DMS153 treated with DMSO at 0.1 percent for 48 hours (cell line): ENCODE results near the gene CACNA1E.

ENCODE experiments used
- DNase-seq: peaks from one replicate; lab custom pipeline; 2025; ENCODE audit not compliant: unreplicated experiment; lab: John Stamatoyannopoulos, UW

The CACNA1E gene

DNA sequence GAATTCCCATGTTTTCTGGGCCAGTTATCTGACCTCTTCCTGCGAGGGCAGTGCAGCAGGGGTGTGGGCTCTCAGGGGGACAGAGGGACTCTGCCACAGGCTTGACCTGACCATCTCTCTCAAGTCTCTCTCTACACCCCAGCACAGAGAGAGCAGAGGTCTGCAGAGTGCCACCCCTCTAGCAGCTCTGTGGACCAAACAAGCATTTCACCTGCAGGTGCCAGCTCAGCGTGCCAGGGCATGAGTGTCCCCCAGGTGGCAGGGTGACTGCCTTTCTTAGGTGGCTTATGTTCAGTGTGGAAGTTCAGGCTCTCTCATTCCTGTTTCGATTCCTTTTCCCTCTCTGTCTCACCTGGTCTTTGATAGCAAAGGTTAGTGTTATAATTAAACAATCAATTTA is 191.3 kb downstream of the CACNA1E start:
- DNase-seq, result peak; percentile 17

DNA sequence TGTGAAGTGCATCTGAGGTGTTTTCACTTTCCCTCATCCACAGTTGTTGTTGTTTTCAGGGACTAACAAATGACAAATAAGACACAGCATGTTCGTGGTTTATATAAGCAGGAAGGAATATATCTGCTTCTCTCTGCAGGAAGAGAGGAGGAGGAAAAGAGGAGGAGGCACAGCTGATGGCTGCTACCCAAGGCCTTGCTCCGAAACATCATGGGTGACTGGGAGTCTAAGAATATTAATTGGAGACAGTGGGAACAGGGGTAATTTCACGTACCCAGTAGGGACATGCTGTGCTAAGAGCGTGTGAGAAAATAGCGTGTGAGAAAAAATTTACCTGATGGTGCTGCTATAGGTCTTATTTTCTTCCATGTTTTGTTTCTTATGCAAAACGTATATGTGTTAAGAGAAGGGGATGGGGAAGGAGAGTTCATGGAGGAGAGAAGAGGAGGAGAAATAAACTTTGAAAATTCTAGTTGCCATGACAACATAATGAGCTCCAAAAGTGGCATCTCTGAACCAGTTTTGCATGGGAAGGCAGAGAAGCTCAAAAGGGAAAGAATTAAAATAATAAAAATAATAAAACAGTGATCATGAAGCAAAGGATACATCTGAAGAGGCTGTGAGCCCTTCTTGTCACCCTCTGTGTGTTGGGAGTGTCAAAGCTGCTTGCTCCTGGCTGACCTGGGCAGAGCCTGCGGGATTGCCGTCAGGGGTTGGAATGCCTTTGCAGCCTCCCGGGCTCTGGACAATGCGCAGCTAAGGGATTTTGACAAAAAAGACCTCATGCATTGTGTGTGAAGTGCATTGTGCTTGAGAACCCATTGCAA is 192.0 kb downstream of the CACNA1E start:
- DNase-seq, result no peak

DNA sequence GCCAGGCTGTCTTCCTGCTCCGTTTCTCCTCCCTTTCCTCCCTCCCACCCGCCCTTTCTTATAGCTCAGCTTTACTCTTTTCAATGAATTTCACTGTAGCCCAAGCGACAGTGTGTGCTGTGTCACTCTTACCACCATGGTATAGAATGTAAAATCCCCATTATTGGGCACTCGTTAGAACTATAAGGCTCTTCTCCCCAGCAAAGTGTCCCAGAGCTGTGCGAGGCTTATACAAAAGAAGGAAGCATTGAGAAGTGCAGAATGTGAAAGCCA is 192.5 kb downstream of the CACNA1E start:
- DNase-seq, result no peak

DNA sequence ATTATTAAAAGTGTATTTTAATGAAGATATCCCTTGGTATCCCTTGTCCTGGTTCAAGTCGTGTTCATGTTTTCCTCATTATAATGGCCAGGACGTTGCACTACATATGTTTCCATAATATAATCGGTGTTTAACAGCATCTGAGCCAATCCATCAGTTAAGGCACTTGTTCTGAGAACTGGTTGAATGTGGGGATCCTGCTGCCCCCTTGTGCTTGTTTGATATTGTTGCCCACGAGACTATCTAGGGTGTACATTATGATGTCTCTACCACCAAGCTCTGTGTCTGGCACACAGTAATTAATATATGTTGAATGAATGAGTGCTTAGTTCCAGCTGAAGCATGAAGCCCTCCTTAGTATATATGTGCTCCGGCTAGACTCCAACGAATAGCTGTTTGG is 193.0 kb downstream of the CACNA1E start:
- peak; percentile 67 for DNase-seq

DNA sequence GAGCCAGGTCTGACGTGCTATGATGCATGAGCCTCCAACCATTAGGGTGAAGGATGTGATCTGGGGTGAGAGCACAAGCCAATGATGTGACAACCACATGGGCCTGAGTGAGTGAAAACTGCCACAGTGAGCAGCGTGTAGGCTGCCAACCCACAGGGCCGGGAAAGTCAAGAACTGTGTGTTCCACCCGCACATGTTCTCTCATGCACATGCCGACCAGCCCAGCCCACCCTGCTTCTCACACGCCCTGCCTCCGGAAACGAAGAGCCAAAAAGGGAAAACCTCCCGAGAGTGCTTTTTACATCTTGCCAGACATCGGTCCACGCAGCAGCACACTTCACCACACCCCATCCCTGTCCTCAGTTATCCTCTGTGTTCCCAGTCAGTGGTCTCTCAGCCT is 197.0 kb downstream of the CACNA1E start:
- DNase-seq, result no peak

DNA sequence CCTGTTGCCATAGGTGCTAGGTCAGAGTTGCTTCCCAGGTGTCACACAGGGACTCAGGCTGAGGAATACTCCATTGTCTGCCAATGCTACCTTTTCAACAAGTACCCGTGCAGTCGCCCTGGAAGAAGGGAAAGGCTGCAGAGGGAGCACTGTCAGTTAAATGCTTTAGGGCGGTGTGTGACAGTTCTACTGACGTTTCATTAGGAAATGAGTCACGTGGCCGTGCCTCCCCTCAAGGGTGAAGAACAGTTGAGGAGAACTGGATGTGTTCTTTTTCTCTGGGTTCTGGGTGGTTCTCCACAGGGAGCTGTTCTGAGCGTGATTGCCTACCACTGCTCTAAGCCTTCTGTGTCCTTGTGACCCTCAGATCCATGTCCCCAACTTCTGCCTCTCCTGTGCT is 197.6 kb downstream of the CACNA1E start:
- DNase-seq, result no peak

DNA sequence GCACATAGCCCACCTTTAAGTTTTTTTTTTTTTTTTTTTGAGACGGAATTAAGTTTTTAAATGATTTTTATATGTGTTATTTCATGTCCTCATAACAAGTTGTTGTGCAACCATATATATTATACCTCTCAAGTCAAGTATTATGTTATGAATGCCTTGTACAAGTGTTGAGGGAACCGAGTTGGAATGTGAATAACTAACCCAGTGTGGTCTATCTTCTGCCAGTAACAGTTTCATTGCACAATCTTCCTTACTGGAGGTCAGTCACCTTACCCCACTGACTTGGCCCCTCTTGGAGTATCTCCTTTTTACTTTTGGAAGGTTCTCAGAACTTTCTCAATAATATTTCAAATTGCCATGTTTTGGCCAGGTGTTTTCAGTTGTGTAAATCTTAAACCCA is 201.9 kb downstream of the CACNA1E start:
- DNase-seq, result no peak

DNA sequence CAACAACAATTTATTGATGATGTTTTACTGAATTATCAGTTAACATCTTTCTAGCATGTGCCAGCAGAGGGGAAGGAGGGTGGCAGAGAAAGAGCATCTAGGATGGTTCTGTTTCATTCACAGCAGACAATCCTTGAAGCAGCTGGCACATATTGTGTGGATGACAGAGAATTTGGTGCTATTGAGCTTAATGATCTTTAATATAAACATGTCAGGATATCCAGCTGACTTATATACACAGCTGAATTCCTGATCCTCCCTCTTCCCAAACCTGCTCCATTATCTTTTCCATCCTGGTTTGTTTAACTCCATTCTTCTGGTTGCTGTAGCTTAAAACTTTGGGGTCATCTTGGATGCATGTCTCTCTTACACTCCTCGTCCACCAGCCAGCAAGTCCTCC is 218.6 kb downstream of the CACNA1E start:
- DNase-seq, result no peak

DNA sequence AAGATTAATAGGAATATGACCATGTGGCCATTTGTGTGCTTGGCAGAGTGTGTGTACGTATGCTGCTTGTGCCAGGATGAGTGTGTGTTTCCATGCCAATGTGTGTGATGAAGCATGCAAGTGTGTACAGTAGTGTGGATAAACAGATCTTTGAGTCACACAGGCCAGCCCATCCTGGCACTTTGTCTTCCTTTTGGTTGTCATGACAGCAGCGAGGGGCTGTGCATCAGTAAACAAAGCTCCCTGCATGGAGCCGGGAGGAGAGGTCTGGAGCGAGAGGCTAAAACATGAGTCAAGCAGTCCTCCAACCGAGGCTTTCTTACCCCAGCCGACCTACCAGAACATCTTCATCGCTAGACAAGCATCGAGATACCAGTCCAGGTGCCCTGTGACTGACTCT is 221.2 kb downstream of the CACNA1E start:
- no peak for DNase-seq

DNA sequence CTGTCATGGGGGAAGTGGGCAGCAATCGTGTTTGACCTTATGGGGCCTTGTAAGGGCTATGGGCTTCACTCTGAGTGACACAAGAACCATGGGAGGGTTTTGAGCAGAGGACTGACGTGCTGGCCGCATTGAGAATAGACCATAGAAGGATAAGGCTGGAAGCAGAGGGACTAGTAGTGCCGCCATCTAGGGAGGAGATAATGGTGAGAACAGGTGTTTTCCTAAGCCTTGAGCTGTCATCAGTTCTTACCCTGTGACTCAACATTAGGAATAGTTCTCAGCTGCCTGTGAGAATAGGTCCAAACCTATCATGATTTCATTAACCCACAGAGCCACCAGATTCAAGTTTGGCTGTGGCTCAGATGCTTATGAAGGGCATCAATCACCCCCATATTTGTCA is 228.5 kb downstream of the CACNA1E start:
- no peak for DNase-seq

DNA sequence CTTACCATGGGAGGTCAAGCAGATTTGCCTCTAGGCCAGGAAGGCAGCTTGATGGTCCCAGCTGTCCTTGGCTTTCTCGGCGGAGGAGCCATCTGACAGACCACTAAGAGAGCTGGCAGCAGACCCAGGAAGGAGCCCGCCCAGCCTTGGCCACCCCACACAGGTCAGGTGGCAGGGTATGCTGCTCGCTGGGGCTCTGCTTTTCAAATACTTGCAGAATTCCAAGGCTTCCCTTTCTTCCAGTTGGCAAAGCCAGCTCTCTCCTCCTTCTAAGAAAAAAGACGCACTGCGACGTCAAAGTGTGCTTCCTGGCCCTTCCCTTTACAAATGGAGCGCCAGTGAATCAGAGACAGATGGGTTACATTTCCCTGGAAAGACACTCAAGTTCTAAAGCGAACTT is 229.4 kb downstream of the CACNA1E start:
- DNase-seq, result no peak

DNA sequence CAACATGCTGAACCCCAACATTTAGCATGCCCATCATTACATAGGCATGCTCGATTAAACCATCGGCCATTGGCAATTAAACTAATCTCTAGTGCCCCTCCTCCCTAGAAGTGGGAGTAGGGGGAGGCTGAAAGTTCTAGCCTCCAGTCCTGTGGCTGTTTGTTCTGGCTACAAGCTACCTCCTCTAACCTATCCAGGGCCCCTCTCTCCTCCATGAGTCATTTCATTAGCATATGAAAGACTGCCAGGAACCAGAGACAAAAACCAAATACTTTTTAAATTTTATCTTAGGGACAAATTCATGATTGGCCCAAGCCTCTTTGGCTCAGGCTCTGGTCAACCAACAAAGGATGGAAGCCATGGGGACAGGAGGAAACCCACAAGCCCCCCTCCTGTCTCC is 231.1 kb downstream of the CACNA1E start:
- DNase-seq, result no peak

DNA sequence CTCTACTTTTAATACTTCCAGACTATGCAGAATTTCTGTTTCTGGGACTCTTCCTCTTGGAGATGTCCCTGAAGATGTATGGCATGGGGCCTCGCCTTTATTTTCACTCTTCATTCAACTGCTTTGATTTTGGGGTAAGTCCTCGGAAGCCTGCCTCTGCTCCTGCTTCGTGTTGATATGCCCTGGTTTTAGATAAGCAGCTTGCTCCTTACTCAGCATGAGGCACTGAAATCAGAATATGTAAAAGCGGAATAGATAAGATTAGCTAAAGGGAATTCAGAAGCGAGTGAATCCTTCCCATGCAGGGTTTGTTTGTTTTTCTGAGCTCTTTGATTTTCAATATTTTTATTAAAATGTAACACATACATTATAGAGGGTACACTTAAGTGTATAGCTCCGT is 234.7 kb downstream of the CACNA1E start:
- no peak for DNase-seq

DNA sequence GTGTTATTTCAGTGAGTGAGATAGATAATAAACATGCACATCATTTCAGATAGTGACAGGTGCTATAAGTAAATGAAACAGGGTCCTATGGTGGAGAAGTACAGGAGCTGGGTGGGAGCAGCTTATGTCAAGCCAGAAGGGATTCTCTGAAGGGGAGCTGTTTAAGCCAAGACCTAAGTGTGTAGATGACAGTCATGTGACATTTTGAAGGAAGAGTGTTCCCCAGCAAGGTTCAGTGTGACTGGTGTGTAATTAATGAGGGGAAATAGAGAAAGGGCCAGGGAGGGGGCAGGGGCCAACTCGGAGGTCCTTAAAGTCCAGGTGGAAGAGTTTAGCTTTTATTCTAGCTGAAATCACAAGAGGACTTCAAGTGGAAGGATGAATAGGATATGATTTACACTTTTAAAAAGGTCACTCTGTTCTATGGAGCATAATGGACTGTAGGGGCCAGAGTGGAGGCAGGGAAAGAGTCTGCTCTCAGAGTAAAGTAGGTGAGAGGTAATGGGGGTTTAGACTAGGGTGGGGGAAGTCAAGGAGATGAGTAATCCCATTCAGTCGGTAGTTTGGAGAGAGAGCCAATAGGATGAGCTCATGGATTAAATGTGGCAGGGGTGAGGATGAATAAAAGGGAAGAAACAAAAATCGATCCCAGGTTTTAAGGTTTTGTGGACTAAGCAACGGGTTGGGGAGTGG is 243.1 kb downstream of the CACNA1E start:
- DNase-seq, result no peak

DNA sequence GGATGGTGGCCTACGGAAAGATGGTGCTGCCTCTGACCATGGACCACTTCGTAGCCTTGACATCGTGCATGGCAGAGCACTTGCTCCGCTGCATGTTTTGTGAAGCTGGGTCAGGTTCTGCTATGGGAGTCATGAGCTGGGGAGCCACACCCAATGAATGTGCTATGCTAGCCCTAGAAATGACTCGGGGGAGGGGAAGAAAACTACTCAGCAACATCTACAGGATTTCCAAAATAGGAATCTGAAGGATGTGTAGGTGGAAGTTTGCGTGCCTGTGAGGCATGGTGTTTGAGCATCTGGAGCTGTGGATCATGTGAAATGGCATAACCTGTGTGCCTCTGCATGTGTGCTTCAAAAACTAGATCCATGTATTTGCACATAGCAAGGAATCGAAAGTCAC is 247.3 kb downstream of the CACNA1E start:
- DNase-seq, result no peak

DNA sequence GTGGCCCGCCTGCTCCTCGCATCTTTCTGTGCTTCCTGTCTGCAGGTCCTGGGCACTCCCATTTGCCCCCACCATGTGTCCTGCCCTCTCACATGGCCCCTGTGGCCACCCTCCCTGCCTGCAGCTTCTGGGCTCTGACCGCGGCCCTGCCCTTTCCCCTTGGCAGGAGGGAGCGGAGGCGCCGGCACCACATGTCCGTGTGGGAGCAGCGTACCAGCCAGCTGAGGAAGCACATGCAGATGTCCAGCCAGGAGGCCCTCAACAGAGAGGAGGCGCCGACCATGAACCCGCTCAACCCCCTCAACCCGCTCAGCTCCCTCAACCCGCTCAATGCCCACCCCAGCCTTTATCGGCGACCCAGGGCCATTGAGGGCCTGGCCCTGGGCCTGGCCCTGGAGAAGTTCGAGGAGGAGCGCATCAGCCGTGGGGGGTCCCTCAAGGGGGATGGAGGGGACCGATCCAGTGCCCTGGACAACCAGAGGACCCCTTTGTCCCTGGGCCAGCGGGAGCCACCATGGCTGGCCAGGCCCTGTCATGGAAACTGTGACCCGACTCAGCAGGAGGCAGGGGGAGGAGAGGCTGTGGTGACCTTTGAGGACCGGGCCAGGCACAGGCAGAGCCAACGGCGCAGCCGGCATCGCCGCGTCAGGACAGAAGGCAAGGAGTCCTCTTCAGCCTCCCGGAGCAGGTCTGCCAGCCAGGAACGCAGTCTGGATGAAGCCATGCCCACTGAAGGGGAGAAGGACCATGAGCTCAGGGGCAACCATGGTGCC is 249.1 kb downstream of the CACNA1E start:
- DNase-seq, result no peak

DNA sequence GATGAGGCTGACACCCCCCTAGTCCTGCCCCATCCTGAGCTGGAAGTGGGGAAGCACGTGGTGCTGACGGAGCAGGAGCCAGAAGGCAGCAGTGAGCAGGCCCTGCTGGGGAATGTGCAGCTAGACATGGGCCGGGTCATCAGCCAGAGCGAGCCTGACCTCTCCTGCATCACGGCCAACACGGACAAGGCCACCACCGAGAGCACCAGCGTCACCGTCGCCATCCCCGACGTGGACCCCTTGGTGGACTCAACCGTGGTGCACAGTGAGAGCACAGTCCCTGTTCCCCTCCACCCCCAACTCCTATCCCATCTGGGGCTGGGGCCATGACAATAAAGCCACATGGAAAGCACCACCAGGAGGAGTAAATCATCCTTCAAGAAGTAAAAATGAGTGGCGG is 250.2 kb downstream of the CACNA1E start:
- DNase-seq, result no peak

DNA sequence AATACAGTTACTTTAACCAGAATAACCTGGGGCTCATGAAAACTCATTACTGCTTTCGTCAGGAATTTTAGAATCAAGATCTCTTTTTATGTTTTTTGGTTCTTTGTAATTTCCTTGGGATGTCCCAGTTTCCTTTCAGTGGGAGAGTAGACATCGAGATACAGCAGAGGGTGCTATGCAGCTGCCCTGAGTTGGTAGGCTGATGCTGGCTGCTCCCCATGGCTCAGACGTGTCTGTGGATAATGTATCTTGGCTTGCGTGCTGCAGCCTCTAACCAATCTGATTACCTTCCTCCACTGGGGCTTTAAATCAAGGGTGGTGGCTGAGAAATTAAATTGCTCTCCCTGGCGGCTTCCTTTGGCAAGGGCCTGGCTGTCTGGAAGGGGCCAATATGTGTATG is 253.7 kb downstream of the CACNA1E start:
- no peak for DNase-seq

DNA sequence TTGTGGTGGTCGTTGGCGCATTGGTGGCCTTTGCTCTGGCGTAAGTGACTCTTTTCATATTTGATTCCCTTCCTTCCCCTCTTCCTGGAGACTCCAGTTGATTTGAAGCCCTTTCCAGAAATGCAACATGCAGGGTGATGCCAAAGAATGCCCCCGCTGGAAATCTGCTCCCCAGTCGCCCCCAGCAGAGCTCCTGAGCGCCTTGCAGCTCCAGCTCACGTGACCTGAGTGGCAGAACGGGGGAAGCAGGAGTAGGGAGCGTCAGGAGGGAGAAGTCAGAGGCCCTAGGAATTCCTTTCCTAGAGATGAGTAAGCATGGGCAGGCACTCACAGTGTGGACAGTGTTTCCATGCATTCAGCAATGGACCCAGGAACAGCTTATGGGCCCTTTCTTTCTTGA is 255.9 kb downstream of the CACNA1E start:
- no peak for DNase-seq

DNA sequence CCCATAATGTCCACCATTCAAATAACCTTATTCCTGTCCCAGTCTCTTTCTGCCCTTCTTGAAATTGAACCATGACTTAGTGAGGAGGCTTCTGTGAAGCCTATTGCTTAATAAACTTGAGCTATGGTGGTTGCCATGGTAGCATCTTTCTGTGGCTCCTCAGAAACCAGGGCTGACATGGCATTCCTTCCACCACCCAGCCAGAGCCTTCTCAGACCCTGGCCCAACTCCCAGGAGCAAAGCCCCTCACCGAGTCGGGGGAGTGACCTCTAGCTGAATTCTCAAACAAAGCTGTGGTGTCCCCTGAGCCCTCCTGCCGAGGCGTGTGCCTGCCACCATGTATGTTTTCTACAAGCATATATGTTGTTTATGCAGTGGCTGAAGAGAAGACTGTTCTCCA is 259.1 kb downstream of the CACNA1E start:
- no peak for DNase-seq

DNA sequence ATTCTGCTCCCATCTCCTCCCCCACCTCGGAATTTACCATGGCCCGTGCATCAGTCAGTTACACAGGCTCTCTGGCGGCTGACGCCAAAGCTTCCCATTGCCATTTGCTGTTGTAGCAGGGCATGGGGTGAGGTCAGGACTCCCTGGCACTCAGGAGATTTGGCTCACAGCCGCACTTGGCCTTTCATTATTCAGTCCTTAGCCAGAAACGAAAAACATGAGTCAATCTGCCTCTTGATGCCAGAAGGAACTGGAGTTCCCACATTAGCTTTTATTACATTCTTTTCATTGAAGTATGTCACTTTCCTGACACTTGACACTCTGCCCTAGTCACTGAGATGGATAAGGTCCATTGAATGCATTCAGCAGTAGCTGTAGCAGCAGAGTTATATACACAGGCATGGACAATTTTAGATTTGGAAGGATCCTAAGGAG is 260.6 kb downstream of the CACNA1E start:
- no peak for DNase-seq

DNA sequence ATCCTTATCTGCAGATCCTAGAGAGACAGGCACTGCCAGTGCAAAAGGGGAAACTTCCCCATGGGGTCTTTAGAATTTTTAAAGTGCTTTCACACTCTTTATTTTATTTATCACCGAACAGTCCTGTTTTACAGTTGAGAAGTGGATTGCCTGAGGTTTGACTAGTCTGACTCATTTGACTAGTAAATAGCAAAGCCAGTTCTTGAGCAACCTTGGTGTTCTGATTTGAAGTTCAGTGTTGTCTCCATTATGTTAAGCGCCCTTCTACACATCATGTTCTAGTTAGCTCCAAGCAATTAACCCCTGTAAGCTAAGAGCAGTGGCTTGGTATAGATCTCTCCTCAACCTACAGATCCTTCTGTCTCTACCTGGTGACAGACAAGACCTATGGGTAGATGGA is 262.9 kb downstream of the CACNA1E start:
- no peak for DNase-seq
